ENCODE measurements around the gene CFAP65. TPM values are rescaled to one million over a fixed set of nuclear protein-coding genes. Genes with fewer than 3 reads are reported as not detected.
A peak's percentile ranks its signal among the peaks of the same experiment; 100 is the strongest.

CFAP65 gene
- total RNA-seq, 1 experiment from 2014 or later = 0.24 TPM

DNA sequence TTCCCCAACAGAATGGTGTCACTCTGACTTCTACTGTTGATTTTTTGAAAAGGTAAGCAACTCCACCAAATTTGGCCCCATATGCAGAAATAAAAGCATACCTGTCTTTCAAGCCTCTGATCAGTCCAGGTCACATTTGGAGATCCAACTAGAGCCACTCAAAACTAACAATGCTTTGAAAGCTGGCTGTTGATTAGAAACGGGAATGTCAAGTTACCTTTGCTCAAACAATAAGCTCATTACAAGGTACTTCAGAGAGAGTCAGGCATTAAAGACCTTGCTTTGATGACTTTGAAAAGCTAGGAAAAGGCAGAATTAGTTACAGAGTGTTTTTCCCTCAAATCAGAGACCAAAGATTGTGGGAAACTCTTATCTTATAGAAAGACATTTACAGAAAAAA is 24.2 kb upstream of the CFAP65 start:
- no peak for DNase-seq (ENCODE audit: low read depth, low spot score)
- in situ Hi-C loops (cut with HindIII; ENCODE audit: low pct_unique_long_range_greater_than_20kb, low sequenced_read_pairs) = no loop called here

DNA sequence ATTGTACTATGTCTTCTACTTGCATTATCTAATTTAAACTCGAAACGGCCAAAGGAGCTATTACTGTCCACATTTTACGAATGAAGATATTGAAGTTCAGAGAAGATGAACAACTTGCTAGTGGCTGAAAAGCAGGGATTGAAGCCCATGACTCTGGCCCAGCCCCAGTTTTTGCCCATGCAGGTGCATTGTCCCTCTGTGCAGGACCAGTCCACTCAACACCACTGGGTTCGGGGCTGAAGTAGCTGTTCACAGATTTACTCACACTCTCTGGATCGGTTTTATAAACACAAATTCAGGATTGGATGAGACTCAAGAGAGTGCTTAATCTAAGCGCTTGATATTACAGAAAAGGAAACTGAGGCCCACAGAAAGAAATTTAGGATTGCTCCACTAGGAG is 20.8 kb upstream of the CFAP65 start:
- in situ Hi-C loops (cut with HindIII; ENCODE audit: low pct_unique_long_range_greater_than_20kb, low sequenced_read_pairs) = no loop called here
- DNase-seq (ENCODE audit: low read depth, low spot score) = no peak

DNA sequence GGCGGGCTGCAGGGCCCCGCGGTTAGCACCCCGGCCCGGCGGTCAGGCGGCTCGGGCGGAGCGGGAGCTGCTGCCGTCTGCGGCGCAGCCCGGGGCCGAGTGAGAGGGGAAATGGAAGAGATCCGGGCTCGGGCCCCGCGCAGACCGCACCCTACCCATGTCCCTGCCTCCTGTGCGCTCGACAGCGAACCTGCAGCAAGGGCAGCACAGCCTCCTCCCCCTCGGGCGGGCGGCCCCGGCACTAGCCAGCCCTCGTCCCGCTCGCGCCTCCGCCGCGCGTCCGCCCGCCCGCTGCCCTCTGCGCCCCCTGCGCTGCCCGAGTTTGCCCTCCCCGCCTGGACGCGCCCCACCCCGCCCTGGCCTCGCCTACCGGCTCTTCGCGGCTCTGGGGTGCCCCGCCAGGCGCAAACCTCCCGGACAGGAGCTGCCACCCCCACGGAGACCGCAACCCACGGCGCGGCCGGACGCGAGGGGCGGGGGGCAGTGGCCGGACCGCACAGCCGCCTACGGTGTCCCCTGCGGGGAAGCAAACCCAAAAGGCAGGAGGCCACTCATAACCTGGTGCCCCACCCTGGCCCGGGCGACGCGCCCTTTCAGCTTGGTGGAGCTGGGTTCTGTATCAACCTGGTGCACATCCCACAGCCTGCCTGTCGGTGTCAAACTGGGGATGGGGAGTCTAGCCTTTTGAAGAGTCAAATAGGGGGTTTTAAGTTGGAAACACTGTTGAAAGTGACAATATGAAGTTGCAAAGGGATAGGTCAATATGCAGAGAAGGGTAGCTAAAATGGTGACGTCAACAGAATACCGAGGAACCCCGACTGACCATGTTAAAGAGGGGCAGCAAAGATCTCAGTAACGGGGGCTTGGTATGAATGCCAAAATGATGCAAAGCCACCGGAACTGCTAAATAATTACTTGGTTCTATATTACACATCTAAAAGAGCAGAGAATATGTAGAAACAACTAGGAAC is 19.8 kb upstream of the CFAP65 start, which contains the start of gene IHH:
TSS of gene IHH (minus strand) at position 101 of the 971 bp plus-strand sequence. CDS start 454 bp downstream, outside the sequence.
- in situ Hi-C loops (cut with HindIII; ENCODE audit: low pct_unique_long_range_greater_than_20kb, low sequenced_read_pairs) = no loop called here
- no peak for DNase-seq (ENCODE audit: low read depth, low spot score)

DNA sequence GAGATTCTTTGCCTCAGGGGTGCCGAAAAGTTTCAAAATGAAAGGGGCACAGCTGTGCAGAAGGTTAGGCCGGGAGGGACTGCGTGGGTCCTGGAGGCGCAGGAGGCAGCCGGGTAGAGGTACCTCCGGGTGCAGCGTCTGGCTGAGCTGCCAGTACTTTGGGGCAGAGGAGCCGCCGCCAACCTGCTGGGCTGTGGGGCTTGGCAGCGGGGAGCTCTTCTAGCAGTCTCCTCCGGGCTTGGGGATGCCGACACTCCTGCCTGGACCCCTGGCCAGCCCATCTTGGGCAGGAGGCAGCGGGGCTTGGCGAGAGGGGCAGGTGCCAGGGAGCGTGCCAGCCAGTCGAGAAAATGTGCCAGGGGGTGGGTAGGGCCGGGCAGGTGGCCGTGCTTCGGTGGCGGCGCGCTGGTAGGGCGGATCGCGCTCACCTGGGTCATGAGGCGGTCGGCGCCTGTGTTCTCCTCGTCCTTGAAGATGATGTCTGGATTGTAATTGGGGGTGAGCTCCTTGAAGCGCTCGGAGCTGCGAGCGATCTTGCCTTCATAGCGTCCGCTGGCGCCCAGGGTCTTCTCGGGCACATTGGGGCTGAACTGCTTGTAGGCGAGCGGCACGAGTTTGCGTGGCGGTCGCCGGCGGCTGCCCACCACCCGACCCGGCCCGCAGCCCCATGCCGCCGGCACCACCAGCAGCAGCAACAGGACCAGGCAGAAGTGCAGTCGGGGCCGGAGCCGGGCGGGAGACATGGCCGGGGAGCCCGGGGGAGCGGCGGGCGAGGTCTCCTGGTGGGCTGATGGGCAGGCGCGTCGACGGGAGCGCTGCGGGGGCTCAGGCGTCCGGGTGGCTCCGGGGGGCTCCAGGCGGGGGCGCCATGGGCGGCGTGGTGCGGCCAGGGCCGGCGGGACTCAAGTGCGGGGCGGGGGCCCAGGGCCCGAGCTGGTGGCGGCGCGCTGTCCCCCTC is 18.7 kb upstream of the CFAP65 start:
- DNase-seq (ENCODE audit: low read depth, low spot score) = no peak
- in situ Hi-C loops (cut with HindIII; ENCODE audit: low pct_unique_long_range_greater_than_20kb, low sequenced_read_pairs) = no loop called here

DNA sequence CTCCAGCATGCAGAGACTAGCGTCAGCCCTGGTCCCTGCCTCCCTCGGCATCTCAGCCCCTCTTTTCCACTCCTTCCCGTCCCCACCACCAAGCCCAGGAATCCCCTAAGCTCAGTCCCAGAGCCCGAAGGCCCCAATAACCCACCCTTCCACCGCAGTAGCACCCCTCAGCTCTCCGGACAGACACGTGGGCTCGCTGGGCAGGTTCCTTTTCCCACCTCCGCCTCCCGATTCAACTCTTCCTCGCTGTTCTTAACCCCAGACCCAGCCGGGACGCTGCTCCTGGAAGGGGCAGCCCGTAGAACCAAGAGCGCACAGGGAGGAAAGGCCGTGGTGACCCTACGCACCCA is 18.0 kb upstream of the CFAP65 start:
- DNase-seq (ENCODE audit: low read depth, low spot score) = no peak
- in situ Hi-C loops (cut with HindIII; ENCODE audit: low pct_unique_long_range_greater_than_20kb, low sequenced_read_pairs) = no loop called here

DNA sequence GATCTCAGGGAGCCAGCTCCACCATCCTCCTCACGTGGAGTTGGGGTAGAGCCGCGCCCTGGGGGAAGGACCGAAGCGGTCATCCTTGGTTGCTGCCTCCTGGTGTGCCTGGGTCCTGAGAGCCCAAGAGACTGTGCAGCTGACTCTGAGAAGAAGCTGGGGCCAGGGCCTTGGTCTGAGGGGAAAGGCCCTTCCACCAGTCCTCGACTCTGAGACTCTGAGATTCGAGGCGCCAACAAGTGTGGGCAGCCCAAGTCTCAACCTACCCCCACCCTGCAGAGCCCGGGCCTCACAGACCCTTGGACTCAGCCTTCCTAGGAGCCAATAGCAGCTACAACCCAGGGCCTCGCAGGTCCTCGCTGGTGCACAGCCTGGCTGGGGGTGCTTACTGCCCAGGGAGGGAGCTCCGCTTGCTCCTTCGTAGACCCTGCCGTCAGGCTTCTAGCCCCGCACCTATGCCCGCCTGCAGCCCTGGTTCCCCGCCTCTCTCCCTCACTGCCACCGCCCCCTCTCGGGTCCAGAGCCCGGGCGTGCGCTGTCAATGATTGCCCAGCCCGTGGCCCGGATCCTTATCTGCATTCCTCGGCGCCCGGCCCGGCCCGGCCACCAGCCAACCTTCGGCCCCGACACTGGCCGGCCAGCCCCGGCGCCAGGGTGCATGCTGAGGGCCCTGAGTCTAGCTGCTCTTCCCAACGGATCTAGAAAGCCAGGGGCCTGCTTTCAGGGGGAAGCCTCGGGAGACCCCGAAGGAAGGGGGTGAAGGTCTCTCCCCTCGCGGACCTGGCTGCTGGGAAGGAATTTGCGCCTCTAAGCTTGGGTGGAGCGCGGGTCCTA is 17.4 kb upstream of the CFAP65 start:
- in situ Hi-C loops (cut with HindIII; ENCODE audit: low pct_unique_long_range_greater_than_20kb, low sequenced_read_pairs) = no loop called here
- no peak for DNase-seq (ENCODE audit: low read depth, low spot score)

DNA sequence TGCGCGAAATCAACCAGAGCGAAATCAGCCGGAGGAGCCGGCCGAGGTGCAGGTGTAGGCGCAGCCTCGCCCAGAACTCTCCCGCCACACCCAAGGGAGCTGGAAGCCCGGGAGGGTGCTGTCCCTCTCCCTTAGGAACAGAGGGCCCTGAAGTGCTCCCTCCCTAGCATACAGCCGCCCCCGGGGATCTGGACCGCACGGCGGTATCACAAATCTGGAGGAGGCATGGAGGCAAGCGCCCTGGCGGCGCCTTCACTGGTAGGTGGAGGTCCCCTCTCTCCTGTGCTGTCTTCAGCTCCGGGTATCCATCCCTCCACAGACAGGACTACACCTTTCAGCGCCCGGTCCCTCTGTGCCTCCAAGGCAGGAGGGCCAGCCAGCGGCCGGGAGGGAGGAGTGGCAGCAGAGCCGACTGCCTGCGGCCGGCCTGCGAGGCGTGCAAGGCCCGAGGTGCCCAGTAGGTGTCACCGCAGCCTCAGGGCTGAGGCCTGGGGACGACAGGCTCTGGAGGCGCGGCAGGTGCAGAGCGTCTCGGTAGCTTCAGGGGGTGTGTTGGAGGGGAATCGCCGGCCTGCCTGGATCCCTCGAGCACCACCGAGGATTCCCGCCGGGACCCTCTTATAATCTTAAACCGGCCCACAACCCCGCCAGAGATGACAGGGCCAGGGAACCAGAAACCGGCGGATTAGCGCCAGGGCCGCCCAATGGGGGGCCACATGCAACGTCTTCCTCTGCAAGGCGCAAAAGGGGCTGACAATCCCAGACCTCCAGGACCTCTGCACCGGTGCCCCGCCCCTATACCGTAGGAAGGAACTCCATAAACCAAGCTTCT is 16.6 kb upstream of the CFAP65 start:
- DNase-seq (ENCODE audit: low read depth, low spot score) = no peak
- in situ Hi-C loops (cut with HindIII; ENCODE audit: low pct_unique_long_range_greater_than_20kb, low sequenced_read_pairs) = no loop called here

DNA sequence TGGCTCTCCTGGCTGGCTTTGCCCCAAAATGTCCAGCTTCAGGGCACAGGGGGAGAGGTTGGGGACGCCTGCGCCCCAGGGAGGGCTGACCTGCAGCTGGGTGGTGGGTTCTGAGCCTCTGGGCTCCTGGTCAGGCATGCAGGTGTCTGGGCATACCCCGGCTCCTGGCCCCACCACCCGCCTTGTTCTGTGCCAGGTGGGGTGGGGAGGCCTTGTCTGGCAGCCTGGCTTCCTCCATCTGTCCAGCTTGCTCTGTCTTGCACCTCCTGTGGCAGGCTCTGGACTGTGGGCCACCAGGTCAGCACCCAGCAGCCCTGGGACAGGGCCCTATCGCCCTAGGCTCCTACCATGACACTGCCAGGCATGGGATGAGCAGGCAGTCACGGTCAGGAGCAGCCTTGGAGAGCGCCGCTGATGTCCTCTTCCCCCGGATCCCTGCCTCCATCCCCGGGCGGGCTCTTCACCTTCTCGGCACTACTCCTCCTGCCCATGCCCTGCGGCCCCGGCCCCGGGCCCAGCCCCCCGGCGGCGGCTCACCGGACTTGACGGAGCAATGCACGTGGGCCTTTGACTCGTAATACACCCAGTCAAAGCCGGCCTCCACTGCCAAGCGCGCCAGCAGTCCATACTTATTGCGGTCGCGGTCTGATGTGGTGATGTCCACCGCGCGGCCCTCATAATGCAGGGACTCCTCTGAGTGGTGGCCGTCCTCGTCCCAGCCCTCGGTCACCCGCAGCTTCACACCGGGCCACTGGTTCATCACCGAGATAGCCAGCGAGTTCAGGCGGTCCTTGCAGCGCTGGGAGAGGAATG is 15.8 kb upstream of the CFAP65 start:
- DNase-seq (ENCODE audit: low read depth, low spot score) = no peak
- in situ Hi-C loops (cut with HindIII; ENCODE audit: low pct_unique_long_range_greater_than_20kb, low sequenced_read_pairs) = no loop called here

DNA sequence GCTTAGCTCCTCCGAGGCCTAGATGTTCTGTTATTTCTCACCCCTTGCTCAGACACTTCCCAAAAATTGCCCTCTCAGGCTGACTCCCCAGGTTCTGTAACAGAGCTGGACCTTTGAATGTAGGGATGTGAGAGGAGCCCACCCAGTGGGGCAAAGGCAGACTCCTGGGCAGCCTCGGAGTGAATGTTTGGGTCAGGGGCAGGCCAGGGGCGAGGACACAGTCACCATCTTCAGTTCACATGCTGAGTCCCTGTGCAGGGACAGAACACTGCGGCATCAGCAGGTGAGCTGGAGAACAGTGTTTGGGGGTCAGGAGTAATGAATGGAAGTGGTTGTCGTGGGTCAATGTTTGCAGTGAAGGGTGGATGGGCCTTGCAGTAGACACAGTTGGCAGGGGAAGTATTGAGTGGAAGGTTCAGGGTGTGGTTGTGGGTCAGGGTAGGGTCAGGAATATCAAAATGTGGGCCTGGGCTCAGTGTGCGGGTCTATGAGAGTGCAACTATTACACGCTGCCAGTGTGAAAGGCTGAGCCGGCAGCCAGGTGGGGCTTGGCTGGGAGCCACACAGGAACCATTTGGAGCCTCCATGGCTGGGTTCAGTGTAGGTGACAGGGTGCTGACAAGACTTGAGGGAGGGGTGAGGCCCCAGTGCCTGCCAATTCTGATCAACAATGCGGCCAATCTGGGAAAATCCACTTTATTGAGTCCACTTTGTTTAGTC is 15.0 kb upstream of the CFAP65 start:
- in situ Hi-C loops (cut with HindIII; ENCODE audit: low pct_unique_long_range_greater_than_20kb, low sequenced_read_pairs) = no loop called here
- no peak for DNase-seq (ENCODE audit: low read depth, low spot score)

DNA sequence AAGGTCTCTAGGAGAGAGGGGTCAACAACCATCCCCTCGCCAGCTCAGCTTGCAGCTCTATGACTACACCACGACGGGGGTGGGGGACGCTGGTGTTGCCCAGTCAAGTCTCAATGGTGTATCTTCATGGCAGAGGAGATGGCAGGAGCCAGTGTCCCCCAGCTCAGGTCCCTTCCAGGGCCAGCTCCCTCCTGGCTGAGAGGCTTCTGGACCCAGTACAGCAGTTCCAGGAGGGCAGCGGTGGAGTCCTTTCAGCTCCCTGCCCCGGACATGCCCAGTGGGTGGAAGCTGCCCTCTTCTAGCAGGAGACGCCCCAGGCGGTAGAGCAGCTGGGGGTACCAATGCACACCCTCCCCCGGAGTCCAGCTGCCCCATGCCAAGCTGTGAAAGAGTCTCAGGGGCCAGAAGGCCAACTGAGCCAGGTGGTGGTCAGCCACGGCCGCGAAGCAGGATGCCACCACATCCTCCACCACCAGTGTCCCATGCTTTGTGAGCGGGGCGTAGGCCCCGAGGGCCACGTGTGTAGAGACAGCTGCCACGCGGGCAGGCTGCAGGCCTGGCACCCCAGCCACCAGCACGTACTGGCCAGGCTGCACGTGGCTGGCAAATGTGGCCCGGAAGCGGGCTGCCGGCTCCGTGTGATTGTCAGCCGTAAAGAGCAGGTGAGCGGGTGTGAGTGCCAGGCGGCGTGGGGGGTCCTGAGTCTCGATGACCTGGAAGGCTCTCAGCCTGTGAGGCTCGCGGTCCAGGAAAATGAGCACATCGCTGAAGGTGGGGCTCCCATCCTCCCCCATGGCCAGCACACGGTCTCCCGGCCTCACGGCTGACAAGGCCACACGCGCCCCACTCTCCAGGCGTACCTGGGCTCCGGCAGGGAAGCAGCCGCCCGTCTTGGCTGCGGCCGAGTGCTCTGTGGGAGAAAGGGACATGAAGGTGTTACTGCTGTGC is 13.9 kb upstream of the CFAP65 start:
- DNase-seq (ENCODE audit: low read depth, low spot score) = no peak
- in situ Hi-C loops (cut with HindIII; ENCODE audit: low pct_unique_long_range_greater_than_20kb, low sequenced_read_pairs) = no loop called here

DNA sequence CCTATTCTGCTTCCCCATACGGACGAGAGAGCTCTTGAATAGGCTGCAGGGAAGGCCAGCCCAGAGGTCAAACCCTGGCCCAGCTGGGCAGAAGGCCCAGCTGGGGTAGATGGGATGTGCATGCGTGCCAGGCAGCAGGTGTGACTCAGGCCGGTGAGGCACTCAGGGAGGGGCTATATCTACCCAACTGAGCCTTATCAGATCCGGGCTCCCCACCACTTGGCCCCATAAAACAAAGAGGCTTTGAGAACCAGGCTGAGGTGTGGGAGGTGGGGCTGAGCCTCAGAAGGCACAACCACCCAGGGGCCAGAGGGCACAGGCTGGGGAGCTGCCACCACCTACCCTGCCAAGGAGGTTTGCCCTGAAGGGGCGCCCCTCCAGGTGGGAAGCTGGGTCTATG is 8.0 kb upstream of the CFAP65 start:
- in situ Hi-C loops (cut with HindIII; ENCODE audit: low pct_unique_long_range_greater_than_20kb, low sequenced_read_pairs) = no loop called here

DNA sequence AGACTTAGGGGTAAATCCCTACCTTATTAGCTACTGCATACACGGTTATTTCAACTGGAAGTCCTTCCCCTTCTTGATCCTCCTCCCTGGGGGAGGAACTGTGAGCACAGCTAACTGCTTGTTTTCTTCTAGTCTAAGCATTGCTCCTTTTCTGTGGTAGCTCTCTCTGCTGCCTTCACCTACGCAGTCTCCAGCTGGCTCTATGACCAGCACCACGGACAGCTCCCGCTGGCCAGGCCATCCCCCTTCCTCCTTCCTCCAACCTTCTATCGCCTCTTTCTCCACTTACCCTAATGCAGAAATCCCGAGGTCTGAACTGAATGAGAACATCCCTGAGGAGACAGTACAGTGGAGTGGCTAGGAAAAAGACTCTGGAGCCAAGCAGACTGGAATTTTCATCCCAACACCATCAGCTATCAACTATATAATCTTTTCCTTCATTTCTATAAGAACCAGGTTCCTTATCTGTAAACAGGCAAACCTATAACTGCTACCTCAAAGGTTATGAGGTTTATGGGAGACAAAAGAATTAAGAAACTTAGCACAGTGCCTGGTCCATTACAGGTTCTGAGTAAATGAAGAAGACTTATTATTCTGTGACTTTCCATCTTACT is 4.7 kb upstream of the CFAP65 start:
- in situ Hi-C loops (cut with HindIII; ENCODE audit: low pct_unique_long_range_greater_than_20kb, low sequenced_read_pairs) = no loop called here
- DNase-seq (ENCODE audit: low read depth, low spot score) = peak; percentile 46

More for the DNA sequence above, 8.0 kb upstream of the CFAP65 start:
- DNase-seq (ENCODE audit: low read depth, low spot score) = no peak

DNA sequence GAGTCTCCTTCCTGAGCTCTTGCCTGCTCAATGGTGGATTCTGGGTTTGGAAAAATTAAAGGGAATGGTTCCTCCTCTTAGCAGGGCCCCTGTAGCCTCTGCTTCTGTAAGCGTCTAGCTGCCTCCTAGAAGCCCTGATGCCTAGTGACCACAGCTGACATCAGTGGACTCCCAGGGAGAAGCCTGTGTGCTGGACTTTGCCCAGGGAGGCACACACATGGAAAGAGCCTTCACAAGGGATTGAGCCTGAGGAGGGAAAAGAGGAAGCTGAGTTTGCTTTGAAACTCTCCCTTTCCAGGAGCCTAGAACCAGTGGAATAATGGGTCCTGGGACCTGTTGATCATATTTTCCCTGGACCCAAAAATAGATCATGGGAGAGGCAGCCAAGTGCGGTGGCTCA is 1.4 kb upstream of the CFAP65 start:
- DNase-seq (ENCODE audit: low read depth, low spot score) = no peak
- in situ Hi-C loops (cut with HindIII; ENCODE audit: low pct_unique_long_range_greater_than_20kb, low sequenced_read_pairs) = no loop called here

DNA sequence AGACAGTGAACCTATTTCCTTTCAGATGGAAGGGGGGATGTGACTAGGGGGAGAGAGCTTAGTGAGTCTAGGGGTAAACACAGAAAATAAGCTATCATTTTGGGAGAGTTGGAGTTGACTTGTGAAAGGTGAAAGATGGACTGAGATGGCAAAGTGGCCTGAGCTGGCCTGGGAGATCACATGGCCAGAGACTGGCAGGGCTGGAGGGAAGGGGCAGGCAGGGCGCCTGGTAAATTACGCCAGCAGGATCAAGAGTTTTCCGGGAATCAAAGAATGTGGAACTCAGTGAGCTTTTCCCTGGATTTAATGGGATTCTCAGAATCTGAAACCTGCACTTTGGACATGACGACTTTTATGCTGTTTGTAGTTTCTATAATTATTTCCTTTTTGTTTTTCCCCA is 841 bp upstream of the CFAP65 start:
- DNase-seq (ENCODE audit: low read depth, low spot score) = no peak
- in situ Hi-C loops (cut with HindIII; ENCODE audit: low pct_unique_long_range_greater_than_20kb, low sequenced_read_pairs) = no loop called here
